Gastroesophageal sphincter (tissue), 4 donors: ENCODE measurements around the gene EID2B. TPM values are rescaled to one million over a fixed set of nuclear protein-coding genes. Genes with fewer than 3 reads are reported as not detected.

ENCODE experiments used
- ATAC-seq: fragments of 150-250 bp; one replicate; pipeline ENCODE4 v1.9.1; 2016; ENCODE audit warnings: mild to moderate bottlenecking, moderate library complexity
- H3K27ac ChIP-seq, 4 donors: fragments of 200-600 bp; sonication (generic) in 3 of 4; 1 replicate in 3 of 4; 2 replicates in 1 of 4; pipeline ENCODE4 v1.5.1; 2016 to 2019
- H3K27me3 ChIP-seq: fragments of 200-600 bp; sonication (generic); one replicate; pipeline ENCODE4 v1.5.1; 2019
- H3K36me3 ChIP-seq, 2 donors: fragments of 200-600 bp; sonication (generic); one replicate each; pipeline ENCODE4 v1.5.1; 2019; ENCODE audit warnings: control low read depth in 1 of 2
- H3K4me1 ChIP-seq, 3 donors: fragments of 200-600 bp; sonication (generic); 1 replicate in 2 of 3; 2 replicates in 1 of 3; pipeline ENCODE4 v1.5.1; 2016 to 2019; ENCODE audit warnings: control low read depth in 2 of 3
- H3K4me3 ChIP-seq, 2 donors: fragments of 200-600 bp; sonication (generic); one replicate each; pipeline ENCODE4 v1.5.1; 2019; ENCODE audit warnings: mild to moderate bottlenecking in 1 of 2, moderate library complexity in 1 of 2
- H3K9me3 ChIP-seq, 3 donors: fragments of 200-600 bp; sonication (generic); one replicate each; pipeline ENCODE4 v1.5.1; 2017 to 2019; ENCODE audit warnings: control low read depth in 2 of 3
- EP300 ChIP-seq: sonication (generic); formaldehyde crosslinking; IDR thresholded peaks from one replicate; pipeline ENCODE4 v1.6.1; 2017; ENCODE audit warnings: antibody characterized with exemption, mild to moderate bottlenecking
- POLR2A ChIP-seq, 2 donors: fragments of 450-650 bp; IDR thresholded peaks; one replicate each; pipeline ENCODE4 v1.6.1; 2017; ENCODE audit warnings: antibody characterized with exemption in 2 of 2, mild to moderate bottlenecking in 2 of 2, moderate library complexity in 1 of 2
- POLR2AphosphoS5 ChIP-seq: sonication (generic); formaldehyde crosslinking; IDR thresholded peaks from one replicate; pipeline ENCODE4 v1.6.1; 2017; ENCODE audit warnings: antibody characterized with exemption
- WGBS, 2 donors: methylation state at CpG; one replicate each; pipeline ENCODE4 v1.1.5; 2018; ENCODE audit warnings: low coverage in 1 of 2; 5-methylcytosine and 5-hydroxymethylcytosine counted together
- total RNA-seq, 4 donors: library from RNA; depleted of rRNA; stranded (reverse); fragments of >200 nt; gene quantifications; one replicate each; pipeline ENCODE4 v1.1.0, GENCODE V29; 2016
- TF ChIP-seq, protein P1 (sequence below), 4 experiments: fragments of 200-600 bp in 2 of 4; fragments of 450-650 bp in 2 of 4; sonication (generic) in 1 of 4; IDR thresholded peaks; one replicate each; pipeline ENCODE4 v1.5.1; 2017 to 2019; ENCODE audit warnings: antibody characterized with exemption in 4 of 4, mild to moderate bottlenecking in 2 of 4, moderate library complexity in 2 of 4

The EID2B gene
- total RNA-seq, 4 donors from 2014 or later, result 5.0 to 8.3 (median 6.5) TPM

DNA sequence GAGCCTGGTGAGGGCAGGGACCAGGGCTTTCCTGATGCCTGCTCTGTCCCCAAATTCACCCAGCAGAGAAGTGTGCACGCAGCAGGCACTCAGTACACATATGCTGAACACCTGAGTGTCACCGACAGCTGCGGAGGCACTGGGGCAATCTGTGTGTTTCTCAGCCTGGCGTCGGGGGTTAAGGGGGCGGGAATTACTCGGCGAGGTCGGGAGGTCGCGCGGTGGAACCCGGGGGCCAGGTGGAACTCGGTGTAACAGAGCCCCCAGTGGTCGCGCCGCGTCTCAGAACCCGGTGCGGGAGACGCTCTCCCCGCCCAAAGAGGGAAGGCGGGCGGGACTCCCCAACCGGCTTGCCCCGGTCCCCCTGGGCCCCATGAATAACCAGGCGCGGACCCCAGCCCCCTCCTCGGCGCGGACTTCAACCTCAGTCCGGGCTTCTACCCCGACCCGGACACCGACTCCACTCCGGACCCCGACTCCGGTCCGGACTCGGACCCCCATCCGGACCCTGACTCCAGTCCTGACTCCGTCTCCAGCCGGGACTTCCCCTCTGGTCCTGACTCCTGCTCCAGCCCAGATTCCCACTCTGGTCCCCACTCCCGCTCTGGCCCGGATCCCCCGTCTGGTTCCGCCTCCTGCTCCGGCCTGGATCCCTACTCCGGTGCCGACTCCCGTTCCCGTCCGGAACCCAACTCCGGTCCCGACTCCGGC is 17.7 kb downstream of the EID2B start, which contains the start of gene SELENOV:
Gene SELENOV (plus strand): TSS at position 300 of the 711 bp plus-strand sequence. CDS start 74 bp downstream, at position 374.
- peak; percentile 51 for ATAC-seq
- Histone ChIP-seq H3K9me3 (no peaks in the 10 kb centered on the region), H3K4me3 (peak within 1 kb of the TSS; percentile 2 to 51), H3K4me1 (peaks cover 0 to 21% (median 15%) of the 10 kb centered on the region in 3 donors), H3K27ac (no peak within 1 kb of the TSS), H3K27me3 (peaks cover 70% of the 10 kb centered on the region), H3K36me3 (no peaks in the 10 kb centered on the region)
- WGBS, 2 donors, result 0 to 2% methylated on average over 3 to 9 of the region's 56 CpGs
- TF ChIP-seq, protein P1, sequence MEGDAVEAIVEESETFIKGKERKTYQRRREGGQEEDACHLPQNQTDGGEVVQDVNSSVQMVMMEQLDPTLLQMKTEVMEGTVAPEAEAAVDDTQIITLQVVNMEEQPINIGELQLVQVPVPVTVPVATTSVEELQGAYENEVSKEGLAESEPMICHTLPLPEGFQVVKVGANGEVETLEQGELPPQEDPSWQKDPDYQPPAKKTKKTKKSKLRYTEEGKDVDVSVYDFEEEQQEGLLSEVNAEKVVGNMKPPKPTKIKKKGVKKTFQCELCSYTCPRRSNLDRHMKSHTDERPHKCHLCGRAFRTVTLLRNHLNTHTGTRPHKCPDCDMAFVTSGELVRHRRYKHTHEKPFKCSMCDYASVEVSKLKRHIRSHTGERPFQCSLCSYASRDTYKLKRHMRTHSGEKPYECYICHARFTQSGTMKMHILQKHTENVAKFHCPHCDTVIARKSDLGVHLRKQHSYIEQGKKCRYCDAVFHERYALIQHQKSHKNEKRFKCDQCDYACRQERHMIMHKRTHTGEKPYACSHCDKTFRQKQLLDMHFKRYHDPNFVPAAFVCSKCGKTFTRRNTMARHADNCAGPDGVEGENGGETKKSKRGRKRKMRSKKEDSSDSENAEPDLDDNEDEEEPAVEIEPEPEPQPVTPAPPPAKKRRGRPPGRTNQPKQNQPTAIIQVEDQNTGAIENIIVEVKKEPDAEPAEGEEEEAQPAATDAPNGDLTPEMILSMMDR (IDR thresholded peaks at IDR 0.05), result no peak
- TF ChIP-seq POLR2AphosphoS5 (no peak), POLR2A (IDR thresholded peaks at IDR 0.05) (no peak), EP300 (no peak)

DNA sequence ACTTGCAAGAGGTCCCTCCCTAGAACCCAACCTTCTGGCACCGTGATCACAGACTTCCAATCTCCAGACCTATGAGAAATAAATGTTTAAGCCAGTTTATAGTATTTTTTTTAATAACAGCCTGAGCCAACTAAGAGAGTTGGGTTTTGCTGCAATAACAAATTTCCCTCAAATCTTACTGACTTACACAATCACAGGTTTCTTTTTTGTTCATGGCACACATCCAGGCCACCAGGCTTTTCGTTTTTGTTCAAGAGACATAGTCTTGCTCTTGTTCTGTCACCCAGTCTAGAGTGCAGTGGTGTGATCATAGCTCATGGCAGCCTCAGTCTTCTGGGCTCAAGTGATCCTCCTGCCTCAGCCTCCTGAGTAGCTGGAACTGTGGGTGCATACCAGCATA is 19.7 kb downstream of the EID2B start:
- peaks cover 90% of the 10 kb centered on the region for H3K27me3 ChIP-seq
- no peaks in the 10 kb centered on the region for H3K9me3 ChIP-seq
- H3K4me1 ChIP-seq, result peaks cover 0 to 21% (median 15%) of the 10 kb centered on the region in 3 donors
- H3K36me3 ChIP-seq, result no peaks in the 10 kb centered on the region
- ATAC-seq, result no peak
- H3K4me3 ChIP-seq, result no peak overlapping the region
- H3K27ac ChIP-seq, result no peak overlapping the region
- WGBS, 2 donors, result 35 to 37% methylated on average over 2 of the region's 2 CpGs
- TF ChIP-seq POLR2A (IDR thresholded peaks at IDR 0.05) (no peak), EP300 (no peak), POLR2AphosphoS5 (no peak)
- TF ChIP-seq, protein P1 (IDR thresholded peaks at IDR 0.05), result no peak

DNA sequence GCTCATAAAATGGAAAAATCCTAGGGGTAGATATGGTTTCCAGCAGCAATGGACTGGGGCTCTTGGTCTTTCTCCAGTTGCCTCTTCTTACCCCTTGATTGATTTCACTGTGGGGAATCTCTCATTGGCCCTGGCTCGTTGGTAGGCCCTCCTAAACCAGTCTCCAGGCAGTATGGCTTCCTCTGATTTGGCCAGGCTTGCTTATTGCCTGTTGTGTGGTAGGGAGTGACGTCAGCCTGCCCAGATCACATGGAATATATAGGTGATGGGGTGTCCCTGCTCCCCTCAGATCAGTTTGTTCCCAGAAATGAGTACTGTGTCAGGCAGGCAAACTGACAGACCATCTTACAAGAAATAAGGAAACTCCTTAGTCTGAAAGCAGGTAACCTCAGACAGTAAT is 23.4 kb downstream of the EID2B start:
- H3K4me3 ChIP-seq, result no peak overlapping the region
- 83% methylated on average over 2 of the region's 2 CpGs; no CpG with 5 or more reads in 1 of the 2 donors for WGBS, 2 donors
- ATAC-seq, result no peak
- H3K4me1 ChIP-seq, result peaks cover 0 to 13% (median 0%) of the 10 kb centered on the region in 3 donors
- no peak for TF ChIP-seq POLR2AphosphoS5
- TF ChIP-seq, protein P1 (IDR thresholded peaks at IDR 0.05), result no peak
- H3K9me3 ChIP-seq, result no peaks in the 10 kb centered on the region
- H3K27me3 ChIP-seq, result peaks cover 97% of the 10 kb centered on the region
- no peaks in the 10 kb centered on the region for H3K36me3 ChIP-seq
- no peak overlapping the region for H3K27ac ChIP-seq

DNA sequence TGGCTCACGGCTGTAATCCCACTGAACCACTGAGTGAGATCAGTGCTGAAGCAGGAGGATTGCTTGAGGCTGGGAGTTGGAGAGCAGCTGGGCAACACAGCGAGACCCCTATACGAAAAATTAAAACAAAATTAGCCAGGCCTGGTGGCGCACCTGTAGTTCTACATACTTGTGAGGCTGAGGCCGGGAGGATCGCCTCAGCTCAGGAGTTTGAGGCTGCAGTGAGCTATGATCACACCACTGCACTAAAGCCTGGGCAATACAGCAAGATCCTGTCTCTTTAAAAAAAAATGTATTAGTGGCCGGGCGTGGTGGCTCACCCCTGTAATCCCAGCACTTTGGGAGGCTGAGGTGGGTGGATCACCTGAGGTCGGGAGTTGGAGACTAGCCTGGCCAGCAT is 24.0 kb downstream of the EID2B start:
- no peak for ATAC-seq
- TF ChIP-seq EP300 (no peak), POLR2AphosphoS5 (no peak), POLR2A (IDR thresholded peaks at IDR 0.05) (no peak)
- TF ChIP-seq, protein P1 (IDR thresholded peaks at IDR 0.05), result no peak

More for the DNA sequence above, 24.0 kb downstream of the EID2B start:
- no peaks in the 10 kb centered on the region for H3K36me3 ChIP-seq
- no peaks in the 10 kb centered on the region for H3K9me3 ChIP-seq
- no peak overlapping the region for H3K4me3 ChIP-seq
- peaks cover 0 to 13% (median 0%) of the 10 kb centered on the region in 3 donors for H3K4me1 ChIP-seq
- H3K27me3 ChIP-seq, result peaks cover 97% of the 10 kb centered on the region
- 93% methylated on average over 2 to 7 of the region's 9 CpGs for WGBS, 2 donors
- H3K27ac ChIP-seq, result no peak overlapping the region
